NK-92 treated with Interleukin-12 subunit alpha and Interleukin-12 subunit beta, amount 100 ng/mL, for 24 hours (cell line): Measurements from ENCODE around the gene TNFAIP8.
A peak's percentile ranks its signal among the peaks of the same experiment; 100 is the strongest.

Experiments used
- DNase-seq: peaks from one replicate; lab custom pipeline; 2025; lab: John Stamatoyannopoulos, UW

TNFAIP8 gene

GRCh38 chr5:119329666-119330065 lies 26.2 kb upstream of the TNFAIP8 start:
- no peak for DNase-seq

- no peak for DNase-seq
Observed at GRCh38 chr5:119330367-119331183, 25.2 kb upstream of the TNFAIP8 start.

GRCh38 chr5:119331566-119332095 lies 24.2 kb upstream of the TNFAIP8 start:
- DNase-seq: no peak

DNA sequence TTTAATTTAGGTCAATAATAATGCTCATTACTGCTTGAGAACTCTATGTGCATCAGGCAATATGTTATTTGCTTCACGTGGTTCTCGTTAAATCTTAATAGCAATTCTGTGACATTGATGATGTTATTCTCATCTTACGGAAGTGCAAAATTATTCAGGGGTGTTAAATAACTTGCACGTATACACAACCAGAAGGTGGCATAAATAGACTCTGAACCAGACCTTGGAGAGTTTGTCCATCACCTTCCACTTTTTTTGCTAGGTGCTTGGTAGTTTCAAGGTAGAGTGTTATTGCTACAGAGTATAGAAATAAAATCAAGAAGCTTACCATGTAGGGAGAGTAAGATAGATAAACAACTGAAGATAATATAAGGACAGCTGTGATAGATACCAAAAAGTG lies 23.6 kb upstream of the TNFAIP8 start:
- DNase-seq: no peak

DNA sequence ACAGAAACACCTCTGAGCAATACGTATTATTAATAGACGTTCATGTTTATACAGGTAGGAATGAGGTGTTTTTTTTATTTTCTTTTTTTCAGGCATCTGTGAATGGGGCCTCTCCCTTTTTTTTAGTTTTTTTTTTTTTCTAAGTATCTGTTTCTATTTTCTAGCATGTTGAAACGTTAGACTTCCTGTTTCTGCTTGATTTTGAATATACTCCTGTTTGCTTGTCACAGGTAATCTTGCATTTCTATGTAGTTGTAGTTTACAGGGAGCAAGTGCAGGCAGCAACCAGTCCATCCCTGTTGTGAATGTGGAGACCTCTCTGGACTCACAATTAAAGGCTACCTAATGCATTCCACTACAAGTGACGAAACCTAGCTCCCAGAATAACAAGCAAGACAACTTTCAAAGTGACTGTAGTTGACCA lies 22.8 kb upstream of the TNFAIP8 start:
- DNase-seq: no peak

GRCh38 chr5:119333421-119333851 lies 22.4 kb upstream of the TNFAIP8 start:
- DNase-seq: no peak

GRCh38 chr5:119335261-119335677 lies 20.6 kb upstream of the TNFAIP8 start:
- no peak for DNase-seq

- DNase-seq: no peak
Observed at GRCh38 chr5:119336262-119336661, 19.6 kb upstream of the TNFAIP8 start.

- no peak for DNase-seq
Observed at GRCh38 chr5:119336845-119337580, 18.8 kb upstream of the TNFAIP8 start.

- DNase-seq: no peak
Observed at GRCh38 chr5:119338326-119338946, 17.4 kb upstream of the TNFAIP8 start.

GRCh38 chr5:119339344-119339743 lies 16.5 kb upstream of the TNFAIP8 start:
- DNase-seq: no peak

- DNase-seq: no peak
Observed at GRCh38 chr5:119339965-119340364, 15.9 kb upstream of the TNFAIP8 start.

GRCh38 chr5:119340597-119341218 lies 15.1 kb upstream of the TNFAIP8 start:
- peak; percentile 79 for DNase-seq

DNA sequence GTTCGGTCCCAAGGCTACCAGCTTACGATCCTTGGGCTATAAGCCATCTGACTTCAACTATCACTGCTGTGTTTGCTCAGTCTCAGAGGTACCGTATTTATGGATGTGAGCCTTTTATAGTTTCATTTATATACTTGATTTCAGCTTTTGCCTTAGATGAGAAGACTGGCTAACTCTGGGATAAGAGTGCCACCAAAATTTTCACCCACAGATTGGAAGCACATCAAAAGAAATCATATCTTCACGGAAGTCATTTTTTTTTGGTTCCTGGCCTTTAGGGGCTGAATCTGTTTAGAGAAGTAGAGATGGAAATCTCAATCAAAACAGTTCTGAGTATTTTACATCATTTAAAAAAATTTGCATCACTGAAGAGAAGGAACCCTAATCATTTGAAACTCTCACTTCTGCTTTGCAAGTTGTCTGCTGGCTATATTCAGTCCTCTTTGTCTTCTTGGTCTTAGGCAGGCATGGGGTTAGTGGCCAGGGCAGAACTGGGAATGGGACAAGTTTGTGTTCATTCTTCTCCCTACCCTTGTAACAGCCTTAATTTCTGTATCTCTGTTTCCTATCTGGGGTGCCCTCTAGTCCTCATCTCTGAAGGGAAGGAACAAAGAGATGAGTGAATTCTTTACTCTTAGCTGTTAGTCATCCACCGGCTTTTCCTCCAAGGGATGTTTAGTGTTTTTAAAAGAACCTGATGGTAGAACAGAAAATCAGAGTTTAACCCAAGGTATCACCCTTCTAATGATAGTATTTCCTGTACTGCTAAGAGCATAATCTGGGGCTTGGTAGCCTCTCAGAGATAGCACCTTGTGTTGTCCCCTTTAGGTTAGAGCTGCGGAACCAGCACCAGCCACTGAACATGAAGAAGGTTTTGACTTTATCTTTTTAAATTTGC lies 14.1 kb upstream of the TNFAIP8 start:
- no peak for DNase-seq

DNA sequence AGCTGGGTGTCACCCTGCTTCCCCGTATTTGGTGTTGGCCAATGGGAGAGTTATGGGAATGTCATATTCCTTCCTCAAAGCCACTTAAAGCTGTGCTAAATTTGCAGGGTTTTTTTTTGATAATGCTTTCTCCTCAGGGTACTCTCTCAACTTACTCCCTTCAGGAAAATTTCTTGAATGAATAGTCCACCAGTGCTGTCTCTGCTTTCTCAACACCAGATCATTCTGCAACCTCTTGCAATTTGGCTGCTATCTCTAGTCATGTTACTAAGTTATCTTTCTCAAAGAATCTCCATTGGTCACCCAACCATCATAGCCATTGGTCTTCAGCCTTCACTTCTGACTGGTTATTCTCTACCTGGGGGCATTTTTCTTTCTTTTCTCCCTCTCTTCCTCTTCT lies 13.4 kb upstream of the TNFAIP8 start:
- no peak for DNase-seq

DNA sequence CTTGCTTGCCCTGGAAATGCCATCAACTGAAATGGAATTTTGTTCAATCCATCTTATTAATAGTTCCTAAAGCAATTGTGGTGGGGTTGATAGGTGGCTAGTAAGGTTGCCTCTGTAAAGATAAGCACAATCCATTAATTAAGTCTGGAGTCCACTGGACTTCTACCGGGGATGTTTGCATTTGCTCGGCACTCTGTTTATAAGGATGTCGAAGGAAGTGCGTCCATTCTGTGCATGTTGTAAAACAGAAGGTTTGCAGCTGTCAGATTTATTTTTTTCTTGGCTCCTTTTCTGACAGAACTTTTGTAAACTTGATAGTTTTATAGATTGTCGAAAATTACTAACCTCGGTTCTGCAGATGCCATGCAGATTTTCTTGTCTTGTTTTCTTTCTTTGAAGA lies 12.8 kb upstream of the TNFAIP8 start:
- no peak for DNase-seq

DNA sequence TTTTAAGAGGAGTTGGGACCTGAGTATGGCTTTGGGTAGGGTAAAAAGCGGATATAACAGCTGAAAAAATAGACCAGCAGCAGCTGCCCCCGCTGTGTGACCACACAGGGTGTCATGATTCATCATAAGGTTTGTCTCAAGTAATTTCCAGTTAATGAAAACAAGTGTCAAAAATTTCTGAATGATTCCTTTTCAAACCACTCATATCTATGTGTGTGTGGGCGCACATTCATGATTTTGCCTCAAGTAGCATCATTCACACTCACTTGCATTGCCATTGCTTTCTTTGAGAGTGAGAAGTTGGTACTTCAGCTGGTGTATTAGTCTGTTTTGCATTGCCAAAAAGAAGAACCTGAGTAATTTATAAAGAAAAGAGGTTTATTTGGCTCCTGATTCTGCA lies 12.1 kb upstream of the TNFAIP8 start:
- DNase-seq: peak; percentile 71

GRCh38 chr5:119344231-119344630 lies 11.6 kb upstream of the TNFAIP8 start:
- DNase-seq: no peak

GRCh38 chr5:119345861-119346260 lies 10.0 kb upstream of the TNFAIP8 start:
- DNase-seq: no peak

- DNase-seq: no peak
Observed at GRCh38 chr5:119346394-119346793, 9.4 kb upstream of the TNFAIP8 start.

GRCh38 chr5:119347574-119347973 lies 8.2 kb upstream of the TNFAIP8 start:
- no peak for DNase-seq
